Neuronal stem cell (in vitro differentiated cells): ENCODE measurements around the gene SGK1.

Experiments
- DNase-seq: peaks from one replicate; pipeline ENCODE4 v3.0.0-alpha.2; 2013; ENCODE audit warnings: low spot score
- H2AFZ ChIP-seq: one replicate; pipeline ENCODE4 v1.6.1; 2013; ENCODE audit warnings: mild to moderate bottlenecking, low read length, inconsistent platforms
- H2AK5ac ChIP-seq: 2 replicates; pipeline ENCODE4 v1.6.1; 2013; ENCODE audit warnings: low read depth, mild to moderate bottlenecking, inconsistent platforms, low read length, moderate library complexity, mixed read lengths
- H2BK120ac ChIP-seq: 2 replicates; pipeline ENCODE4 v1.6.1; 2013; ENCODE audit warnings: low read depth, mild to moderate bottlenecking, inconsistent platforms, low read length, moderate library complexity, mixed read lengths
- H2BK12ac ChIP-seq: one replicate; pipeline ENCODE4 v1.6.1; 2013; ENCODE audit warnings: low read length, inconsistent platforms
- H2BK15ac ChIP-seq: 2 replicates; pipeline ENCODE4 v1.6.1; 2013; ENCODE audit warnings: mild to moderate bottlenecking, low read length, inconsistent platforms, mixed read lengths
- H2BK5ac ChIP-seq: one replicate; pipeline ENCODE4 v1.6.1; 2013; ENCODE audit warnings: inconsistent platforms, mild to moderate bottlenecking, low read length, moderate library complexity
- H3K14ac ChIP-seq: one replicate; pipeline ENCODE4 v1.6.1; 2013; ENCODE audit warnings: low read length, inconsistent platforms
- H3K18ac ChIP-seq: 2 replicates; pipeline ENCODE4 v1.6.1; 2013; ENCODE audit warnings: low read length, inconsistent platforms
- H3K23ac ChIP-seq: 2 replicates; pipeline ENCODE4 v1.6.1; 2013; ENCODE audit warnings: low read depth, mild to moderate bottlenecking, mixed read lengths, low read length, inconsistent platforms; ENCODE audit not compliant: poor library complexity
- H3K27ac ChIP-seq: replicated peaks from 3 replicates; pipeline ENCODE4 v1.5.1; 2013; ENCODE audit warnings: low read length, inconsistent platforms
- H3K27me3 ChIP-seq, 3 experiments: 2 replicates each; pipeline ENCODE4 v1.6.1; 2013; ENCODE audit warnings: low read length in 3 of 3, mild to moderate bottlenecking in 2 of 3, inconsistent platforms in 1 of 3, low read depth in 1 of 3, mixed read lengths in 1 of 3, moderate library complexity in 1 of 3; ENCODE audit not compliant: control insufficient read depth in 3 of 3, insufficient read depth in 3 of 3
- H3K36me3 ChIP-seq, 2 donors: replicated peaks in 1 of 2; 2 replicates each; pipeline ENCODE4 v1.6.1; 2013; ENCODE audit warnings: low read length in 2 of 2; ENCODE audit not compliant: control insufficient read depth in 2 of 2, insufficient read depth in 2 of 2
- H3K4ac ChIP-seq: 2 replicates; pipeline ENCODE4 v1.6.1; 2013; ENCODE audit warnings: inconsistent platforms, mild to moderate bottlenecking, low read length, moderate library complexity
- H3K4me1 ChIP-seq, 2 donors: 1 replicate in 1 of 2; 2 replicates in 1 of 2; pipeline ENCODE4 v1.6.1; 2013; ENCODE audit warnings: low read length in 2 of 2, low read depth in 1 of 2; ENCODE audit not compliant: control insufficient read depth in 2 of 2, insufficient read depth in 1 of 2
- H3K4me2 ChIP-seq: one replicate; pipeline ENCODE4 v1.6.1; 2013; ENCODE audit warnings: mild to moderate bottlenecking, low read length, inconsistent platforms; ENCODE audit not compliant: insufficient read depth, poor library complexity, severe bottlenecking
- H3K4me3 ChIP-seq, 2 donors: 2 replicates each; pipeline ENCODE4 v1.5.1; 2013; ENCODE audit warnings: low read length in 2 of 2, mild to moderate bottlenecking in 2 of 2, inconsistent platforms in 1 of 2, moderate library complexity in 1 of 2
- H3K79me1 ChIP-seq: one replicate; pipeline ENCODE4 v1.6.1; 2013; ENCODE audit warnings: low read depth, mild to moderate bottlenecking, inconsistent platforms, low read length, moderate library complexity
- H3K9ac ChIP-seq: one replicate; pipeline ENCODE4 v1.6.1; 2013; ENCODE audit warnings: mild to moderate bottlenecking, low read depth, low read length, inconsistent platforms; ENCODE audit not compliant: poor library complexity
- H3K9me3 ChIP-seq, 2 donors: replicated peaks in 1 of 2; 2 replicates each; pipeline versions ENCODE3 to v1.6.1; 2013; ENCODE audit warnings: low read length in 2 of 2, mild to moderate bottlenecking in 2 of 2, inconsistent platforms in 1 of 2, low read depth in 1 of 2, mixed read lengths in 1 of 2, moderate library complexity in 1 of 2; ENCODE audit not compliant: control insufficient read depth in 2 of 2, insufficient read depth in 1 of 2
- H4K8ac ChIP-seq: one replicate; pipeline ENCODE4 v1.6.1; 2013; ENCODE audit warnings: low read depth, mild to moderate bottlenecking, inconsistent platforms, low read length, moderate library complexity
- H4K91ac ChIP-seq: one replicate; pipeline ENCODE4 v1.6.1; 2013; ENCODE audit warnings: low read length, low read depth, mild to moderate bottlenecking, inconsistent platforms; ENCODE audit not compliant: poor library complexity
- WGBS, 2 donors: extraction: QIAGEN DNeasy Blood & Tissue Kit; methylation state at CpG; one replicate each; pipeline ENCODE4 v1.1.7; 2013; ENCODE audit warnings: missing lambda C conversion rate in 2 of 2, mixed read lengths in 1 of 2; ENCODE audit not compliant: insufficient read length in 2 of 2, insufficient replicate concordance in 1 of 2; ENCODE audit errors: extremely low coverage in 2 of 2; 5-methylcytosine and 5-hydroxymethylcytosine counted together

Gene SGK1

DNA sequence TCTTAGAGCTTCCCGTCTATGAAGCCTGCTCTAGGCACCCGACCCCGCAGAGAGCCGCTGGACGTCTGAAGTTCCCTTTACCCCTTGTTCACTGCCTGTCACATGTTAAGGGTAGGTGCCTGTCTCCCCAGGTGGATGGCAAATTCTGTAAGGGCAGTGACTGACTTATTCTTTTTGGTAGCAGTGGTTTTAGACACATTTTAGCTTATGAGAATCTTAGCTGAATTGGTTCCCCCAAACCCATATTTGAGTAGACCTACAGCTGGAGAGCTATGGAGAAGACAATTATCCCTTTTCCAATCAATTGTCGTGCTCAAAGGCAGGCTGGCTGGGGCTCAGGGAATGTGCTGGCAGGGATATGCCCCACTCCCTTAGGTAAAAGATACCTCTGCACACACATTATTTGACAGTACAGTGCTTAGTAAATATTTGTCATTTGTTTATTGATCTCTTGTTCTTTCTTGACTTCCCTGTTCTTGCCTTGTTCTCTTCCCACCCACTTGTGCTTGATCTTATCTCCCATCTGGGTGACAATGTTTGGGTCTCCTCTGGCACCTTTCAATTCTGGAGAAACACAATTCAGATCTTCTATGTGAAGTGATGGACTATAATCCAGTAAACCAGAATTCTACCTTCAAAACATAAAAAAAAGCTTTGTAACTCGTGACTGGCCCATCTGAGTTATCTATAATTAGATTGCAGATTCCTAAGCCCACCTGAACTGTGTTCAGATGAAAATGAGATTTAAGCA, 151.2 kb downstream of the SGK1 start:
- no peak overlapping the region for H2BK12ac ChIP-seq
- H3K9me3 ChIP-seq = no peaks in the 10 kb centered on the region
- H3K23ac ChIP-seq = no peak overlapping the region
- H4K91ac ChIP-seq = no peak overlapping the region
- H3K4ac ChIP-seq = no peak overlapping the region
- H2BK120ac ChIP-seq = no peak overlapping the region
- H2AFZ ChIP-seq = no peak overlapping the region
- H3K36me3 ChIP-seq = no peaks in the 10 kb centered on the region
- no peak for DNase-seq
- H3K9ac ChIP-seq = no peak overlapping the region
- no peak overlapping the region for H2BK5ac ChIP-seq
- no peak overlapping the region for H3K4me3 ChIP-seq
- no peaks in the 10 kb centered on the region for H3K4me1 ChIP-seq
- peaks cover 0 to 2% (median 0%) of the 10 kb centered on the region in 3 experiments for H3K27me3 ChIP-seq
- H3K14ac ChIP-seq = no peak overlapping the region
- H3K79me1 ChIP-seq = no peaks in the 10 kb centered on the region
- WGBS, 2 donors = no CpG with 5 or more reads among the region's 7 CpGs
- H3K4me2 ChIP-seq = no peak overlapping the region
- no peak overlapping the region for H3K27ac ChIP-seq
- no peak overlapping the region for H2AK5ac ChIP-seq
- H3K18ac ChIP-seq = no peak overlapping the region
- no peak overlapping the region for H4K8ac ChIP-seq
- H2BK15ac ChIP-seq = no peak overlapping the region

DNA sequence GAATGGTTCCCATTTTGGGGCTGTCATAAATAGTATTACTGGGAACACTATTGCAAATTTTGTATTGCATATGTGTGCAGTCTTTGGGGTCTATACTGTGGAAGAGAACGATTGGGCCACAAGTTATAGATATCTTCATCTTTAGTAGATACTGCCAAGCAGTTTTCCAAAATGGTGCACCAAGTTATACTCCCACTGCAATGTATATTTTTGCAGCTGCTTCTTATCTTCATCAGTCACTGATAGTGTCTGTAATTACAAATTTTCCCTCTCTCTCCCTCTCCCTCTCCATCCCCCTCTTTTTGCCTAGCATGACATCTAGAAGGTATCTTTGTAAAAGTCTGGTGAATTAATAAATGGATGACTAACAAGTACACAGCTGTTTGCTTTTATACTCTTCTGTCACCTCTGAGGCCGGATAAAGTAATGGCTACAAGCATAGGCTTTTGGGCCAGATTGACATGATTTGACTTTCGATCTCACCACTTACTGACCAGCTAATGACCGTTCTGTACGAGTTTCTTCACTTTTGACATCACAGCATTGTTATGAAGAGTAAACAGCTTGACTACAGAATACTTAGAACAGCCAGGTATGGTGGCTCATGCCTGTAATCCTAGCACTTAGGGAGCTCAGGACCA, 152.2 kb downstream of the SGK1 start:
- Histone ChIP-seq H3K4me3 (no peak overlapping the region), H3K27me3 (peaks cover 0 to 2% (median 0%) of the 10 kb centered on the region in 3 experiments), H2AK5ac (no peak overlapping the region), H3K9me3 (no peaks in the 10 kb centered on the region), H3K9ac (no peak overlapping the region), H4K91ac (no peak overlapping the region), H3K18ac (no peak overlapping the region), H2AFZ (no peak overlapping the region), H2BK15ac (no peak overlapping the region), H2BK5ac (no peak overlapping the region), H3K36me3 (no peaks in the 10 kb centered on the region), H3K4ac (no peak overlapping the region), H3K4me2 (no peak overlapping the region), H3K27ac (no peak overlapping the region), H3K14ac (no peak overlapping the region), H3K23ac (no peak overlapping the region), H3K79me1 (no peaks in the 10 kb centered on the region), H2BK120ac (no peak overlapping the region), H2BK12ac (no peak overlapping the region), H4K8ac (no peak overlapping the region), H3K4me1 (no peaks in the 10 kb centered on the region)
- no peak for DNase-seq
- no CpG with 5 or more reads among the region's 5 CpGs for WGBS, 2 donors

DNA sequence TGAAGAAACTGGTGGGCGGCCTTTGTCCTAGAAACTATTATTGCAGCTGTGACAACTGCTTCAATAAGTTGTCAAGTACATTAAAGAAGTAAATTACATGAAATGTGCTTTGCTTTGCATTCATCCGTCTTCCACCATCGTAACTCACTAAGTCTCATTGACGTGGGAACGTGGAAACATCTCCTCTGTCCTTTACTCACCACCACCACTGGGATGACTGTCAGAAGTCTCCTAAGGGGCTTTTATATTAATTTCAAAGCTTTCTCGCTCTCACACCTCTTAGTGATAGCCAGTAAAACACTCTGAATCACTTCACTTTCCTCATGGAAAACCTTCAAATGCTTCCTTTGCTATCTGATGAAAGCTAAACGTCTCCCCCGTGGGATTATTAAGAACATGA, 153.6 kb downstream of the SGK1 start:
- no peaks in the 10 kb centered on the region for H3K4me1 ChIP-seq
- no peak overlapping the region for H2BK12ac ChIP-seq
- no peak overlapping the region for H3K23ac ChIP-seq
- H3K9ac ChIP-seq = no peak overlapping the region
- no peak overlapping the region for H2BK5ac ChIP-seq
- H3K27me3 ChIP-seq = peaks cover 0 to 2% (median 0%) of the 10 kb centered on the region in 3 experiments
- no peak overlapping the region for H2BK15ac ChIP-seq
- H3K36me3 ChIP-seq = no peaks in the 10 kb centered on the region
- H4K8ac ChIP-seq = no peak overlapping the region
- H3K18ac ChIP-seq = no peak overlapping the region
- no peak overlapping the region for H3K4me3 ChIP-seq
- no peak overlapping the region for H2AFZ ChIP-seq
- H4K91ac ChIP-seq = no peak overlapping the region
- no peak overlapping the region for H3K14ac ChIP-seq
- H3K4ac ChIP-seq = no peak overlapping the region
- DNase-seq = no peak
- H2AK5ac ChIP-seq = no peak overlapping the region
- H3K79me1 ChIP-seq = no peaks in the 10 kb centered on the region
- WGBS, 2 donors = no CpG with 5 or more reads among the region's 8 CpGs
- no peak overlapping the region for H3K4me2 ChIP-seq
- H3K27ac ChIP-seq = no peak overlapping the region
- H3K9me3 ChIP-seq = no peaks in the 10 kb centered on the region
- H2BK120ac ChIP-seq = no peak overlapping the region

DNA sequence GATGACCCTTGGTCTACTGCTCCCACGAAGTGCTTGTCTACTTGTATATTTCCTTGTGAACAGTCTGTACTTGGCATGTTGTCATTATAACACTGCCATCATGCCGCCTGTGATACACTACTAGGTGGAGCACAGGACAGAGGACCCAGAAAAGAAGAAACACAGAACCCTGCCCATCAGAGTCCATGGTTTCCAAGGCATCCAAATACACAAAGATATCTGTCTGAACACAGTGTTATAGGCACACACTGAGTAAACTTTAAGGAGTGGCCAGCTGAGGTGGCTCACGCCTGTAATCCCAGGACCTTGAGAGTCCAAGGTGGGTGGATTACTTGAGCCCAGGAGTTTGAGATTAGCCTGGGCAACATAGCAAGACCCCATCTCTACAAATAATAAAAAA, 155.0 kb downstream of the SGK1 start:
- Histone ChIP-seq H4K91ac (no peak overlapping the region), H2BK15ac (no peak overlapping the region), H3K9ac (no peak overlapping the region), H3K4me1 (no peaks in the 10 kb centered on the region), H3K27me3 (peaks cover 0 to 2% (median 0%) of the 10 kb centered on the region in 3 experiments), H3K4me3 (no peak overlapping the region), H3K79me1 (no peaks in the 10 kb centered on the region), H3K23ac (no peak overlapping the region), H2AFZ (no peak overlapping the region), H3K18ac (no peak overlapping the region), H3K4me2 (no peak overlapping the region), H4K8ac (no peak overlapping the region), H2BK12ac (no peak overlapping the region), H3K9me3 (no peaks in the 10 kb centered on the region), H3K27ac (no peak overlapping the region), H3K4ac (no peak overlapping the region), H2AK5ac (no peak overlapping the region), H3K14ac (no peak overlapping the region), H3K36me3 (no peaks in the 10 kb centered on the region), H2BK5ac (no peak overlapping the region), H2BK120ac (no peak overlapping the region)
- no peak for DNase-seq
- no CpG with 5 or more reads among the region's 3 CpGs for WGBS, 2 donors
